Retinal pigment epithelial cell (primary cell): ENCODE data around the gene CNST.

Source experiments
- DNase-seq: peaks from one replicate; pipeline ENCODE4 v3.0.0-alpha.2; 2010; ENCODE audit warnings: low read depth
- H3K4me3 ChIP-seq: 2 replicates; pipeline ENCODE4 v1.5.1; 2011; ENCODE audit warnings: mild to moderate bottlenecking, low read length, control low read depth, moderate library complexity
- TF ChIP-seq, protein P1 (sequence below): conservative IDR thresholded peaks from 2 replicates; pipeline ENCODE4 v1.5.1; 2011; ENCODE audit warnings: low read depth, low read length, control low read depth, inconsistent platforms

CNST gene

DNA sequence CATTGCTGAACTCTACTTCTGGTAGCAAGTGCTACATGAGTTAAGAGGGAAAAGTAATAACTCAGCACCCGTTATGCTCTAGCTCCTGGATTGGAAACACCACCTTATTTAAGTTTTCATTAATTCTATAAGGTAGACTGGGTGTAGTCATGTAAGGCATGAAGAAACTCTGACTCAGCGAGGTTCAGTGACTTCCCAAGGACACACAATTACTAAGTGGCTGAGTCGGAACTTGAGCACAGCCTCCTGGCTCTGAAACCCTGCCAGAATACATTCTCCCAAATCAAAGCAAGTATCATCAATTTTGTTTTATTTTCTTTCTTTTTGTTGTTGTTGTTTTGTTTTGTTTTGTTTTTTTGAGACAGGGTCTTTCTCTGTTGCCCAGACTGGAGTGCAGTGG, 128.9 kb downstream of the CNST start:
- TF ChIP-seq, protein P1, sequence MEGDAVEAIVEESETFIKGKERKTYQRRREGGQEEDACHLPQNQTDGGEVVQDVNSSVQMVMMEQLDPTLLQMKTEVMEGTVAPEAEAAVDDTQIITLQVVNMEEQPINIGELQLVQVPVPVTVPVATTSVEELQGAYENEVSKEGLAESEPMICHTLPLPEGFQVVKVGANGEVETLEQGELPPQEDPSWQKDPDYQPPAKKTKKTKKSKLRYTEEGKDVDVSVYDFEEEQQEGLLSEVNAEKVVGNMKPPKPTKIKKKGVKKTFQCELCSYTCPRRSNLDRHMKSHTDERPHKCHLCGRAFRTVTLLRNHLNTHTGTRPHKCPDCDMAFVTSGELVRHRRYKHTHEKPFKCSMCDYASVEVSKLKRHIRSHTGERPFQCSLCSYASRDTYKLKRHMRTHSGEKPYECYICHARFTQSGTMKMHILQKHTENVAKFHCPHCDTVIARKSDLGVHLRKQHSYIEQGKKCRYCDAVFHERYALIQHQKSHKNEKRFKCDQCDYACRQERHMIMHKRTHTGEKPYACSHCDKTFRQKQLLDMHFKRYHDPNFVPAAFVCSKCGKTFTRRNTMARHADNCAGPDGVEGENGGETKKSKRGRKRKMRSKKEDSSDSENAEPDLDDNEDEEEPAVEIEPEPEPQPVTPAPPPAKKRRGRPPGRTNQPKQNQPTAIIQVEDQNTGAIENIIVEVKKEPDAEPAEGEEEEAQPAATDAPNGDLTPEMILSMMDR = no peak
- DNase-seq = no peak
- H3K4me3 ChIP-seq = no peak overlapping the region

DNA sequence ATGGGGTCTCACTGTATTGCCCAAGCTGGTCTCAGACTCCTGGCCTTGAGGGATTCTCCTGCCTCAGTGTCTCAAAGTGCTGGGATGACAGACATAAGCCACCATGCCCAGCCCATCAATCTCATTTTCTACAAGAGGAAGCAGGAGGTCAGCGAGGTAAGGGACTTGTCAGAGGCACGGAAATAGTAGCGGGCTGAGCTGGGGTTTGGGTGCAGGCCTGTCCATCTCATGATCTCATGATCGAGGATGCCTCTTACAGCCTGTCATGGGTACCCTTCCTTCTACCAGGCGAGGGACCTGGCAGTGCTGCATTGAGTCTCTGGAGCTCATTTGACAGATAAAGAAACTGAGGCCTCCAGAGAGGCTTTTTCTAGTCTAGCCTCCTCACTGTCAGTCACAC, 129.4 kb downstream of the CNST start:
- no peak for DNase-seq
- no peak overlapping the region for H3K4me3 ChIP-seq
- TF ChIP-seq, protein P1 = no peak

GRCh38 chr1:246698466-246699094, 132.3 kb downstream of the CNST start:
- no peak for DNase-seq
- H3K4me3 ChIP-seq = peak overlapping the region; percentile 27
- TF ChIP-seq, protein P1 = no peak

DNA sequence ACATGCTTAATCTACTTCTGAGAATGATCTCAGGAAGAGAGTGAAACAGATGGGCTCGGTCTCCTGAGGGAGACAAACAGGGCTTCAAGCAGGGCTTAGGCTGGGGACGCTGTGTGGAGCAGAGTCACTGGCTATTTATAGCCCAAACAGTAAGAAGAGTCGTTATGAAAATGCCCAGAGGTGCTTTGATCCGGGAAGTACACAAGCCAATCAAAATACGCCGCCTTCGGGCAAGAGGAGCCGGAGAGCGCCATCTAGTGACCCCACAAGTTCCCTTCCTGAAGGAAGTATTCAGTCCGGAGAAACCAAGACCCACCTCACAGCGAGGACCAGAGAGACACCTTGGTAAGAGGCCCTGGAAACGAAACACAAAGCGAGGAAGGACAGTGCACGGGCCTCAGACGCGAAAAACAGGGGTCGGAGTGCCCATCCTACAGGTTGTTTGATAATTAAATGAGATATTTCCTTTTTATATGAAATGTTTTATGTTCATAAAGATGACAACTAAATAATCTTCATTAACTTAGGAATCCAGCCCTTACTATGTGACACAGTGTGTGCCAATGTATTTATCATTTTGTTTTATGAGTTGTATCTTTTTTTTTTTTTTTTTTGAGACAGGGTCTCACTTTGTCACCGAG, 133.0 kb downstream of the CNST start:
- DNase-seq = peak; percentile 88
- peak overlapping the region; percentile 27 for H3K4me3 ChIP-seq
- TF ChIP-seq, protein P1 = peak; percentile 95

DNA sequence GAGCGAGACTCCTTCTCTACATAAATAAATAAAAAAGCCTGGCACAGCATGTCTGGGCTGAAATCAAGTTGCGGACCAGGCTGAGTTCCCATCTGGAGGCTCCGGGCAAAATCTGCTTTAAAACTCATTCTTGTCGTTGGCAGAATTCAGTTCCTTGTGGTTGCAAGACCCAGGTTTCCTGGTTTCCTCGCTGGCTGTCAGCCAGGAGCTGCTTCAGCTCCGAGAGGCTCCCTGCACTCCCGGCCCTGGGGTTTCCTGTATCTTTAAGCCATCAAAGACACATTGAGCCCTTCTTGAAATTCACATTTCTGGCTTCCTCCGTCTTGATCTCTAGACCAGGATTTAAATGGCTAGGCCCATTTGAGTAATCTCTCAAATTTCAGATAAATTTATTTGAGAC, 137.3 kb downstream of the CNST start:
- no peak overlapping the region for H3K4me3 ChIP-seq
- TF ChIP-seq, protein P1 = no peak
- DNase-seq = peak; percentile 46

DNA sequence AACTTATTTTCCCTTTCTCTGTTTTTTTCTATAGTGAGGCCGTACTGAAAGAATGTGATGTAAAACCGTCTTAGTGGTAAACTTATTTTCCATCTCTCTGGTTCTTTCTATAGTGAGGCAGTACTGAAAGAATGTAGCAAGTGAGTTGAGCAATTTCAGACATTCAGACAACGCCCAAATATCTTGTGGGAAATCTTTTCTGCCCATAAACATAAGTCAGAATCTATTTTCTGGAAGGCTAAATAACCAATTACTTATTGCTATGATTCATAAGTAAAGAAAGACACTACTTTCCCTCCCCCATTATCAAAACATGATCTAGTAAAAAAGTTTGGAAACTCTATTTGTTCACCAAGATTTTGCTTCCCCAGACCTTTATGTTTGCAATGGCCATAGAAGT, 139.1 kb downstream of the CNST start:
- H3K4me3 ChIP-seq = no peak overlapping the region
- peak; percentile 93 for DNase-seq
- TF ChIP-seq, protein P1 = no peak

GRCh38 chr1:246708166-246708565, 141.9 kb downstream of the CNST start:
- TF ChIP-seq, protein P1 = no peak
- no peak overlapping the region for H3K4me3 ChIP-seq

More at GRCh38 chr1:246708166-246708565, 141.9 kb downstream of the CNST start:
- DNase-seq = no peak
